T-helper 22 cell (primary cell): ENCODE results near the gene CDK19.
"Not testable (repeated sequence)": the region's sequence is repeated elsewhere in the genome, so short reads cannot be mapped to it uniquely, and the experiment has no call there.

Experiments used
- DNase-seq: peaks from one replicate; pipeline ENCODE4 v3.0.0-alpha.2; 2020; ENCODE audit warnings: low read depth

The CDK19 gene

DNA sequence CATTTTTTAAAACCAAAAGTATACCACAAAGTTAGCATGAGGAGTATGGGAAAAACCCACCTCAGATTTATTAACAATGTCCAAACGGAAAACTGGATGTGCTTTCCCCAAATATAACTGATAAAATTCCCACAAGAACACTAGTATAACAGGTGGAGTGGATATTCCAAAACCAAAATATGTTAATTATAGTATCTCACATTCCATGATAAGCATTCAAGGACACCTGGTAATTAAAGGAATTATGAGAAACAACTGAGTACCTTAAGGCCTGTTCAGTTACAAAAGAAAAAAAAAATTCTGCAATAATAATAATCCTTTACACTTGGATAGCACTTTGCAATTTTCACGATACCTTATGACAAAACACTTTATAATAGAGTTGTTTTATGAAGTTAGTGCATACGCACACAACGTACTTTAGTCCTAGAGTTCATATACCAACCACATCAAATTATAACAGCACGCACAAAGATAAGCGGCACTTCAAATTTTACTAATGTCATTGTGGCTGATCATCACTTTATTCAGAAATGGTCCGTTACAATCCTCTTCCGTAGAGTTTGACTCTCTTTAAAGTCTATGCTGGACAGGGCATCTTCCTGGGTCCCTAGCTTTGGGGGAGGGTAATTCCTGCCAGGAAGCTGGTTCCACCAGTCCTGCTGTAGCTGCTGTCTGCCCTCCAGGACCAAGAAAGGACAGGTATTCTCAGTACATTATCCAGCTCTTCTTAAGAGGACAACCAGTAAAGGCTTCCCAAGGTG lies 1.7 kb downstream of the CDK19 start:
- no peak for DNase-seq

DNA sequence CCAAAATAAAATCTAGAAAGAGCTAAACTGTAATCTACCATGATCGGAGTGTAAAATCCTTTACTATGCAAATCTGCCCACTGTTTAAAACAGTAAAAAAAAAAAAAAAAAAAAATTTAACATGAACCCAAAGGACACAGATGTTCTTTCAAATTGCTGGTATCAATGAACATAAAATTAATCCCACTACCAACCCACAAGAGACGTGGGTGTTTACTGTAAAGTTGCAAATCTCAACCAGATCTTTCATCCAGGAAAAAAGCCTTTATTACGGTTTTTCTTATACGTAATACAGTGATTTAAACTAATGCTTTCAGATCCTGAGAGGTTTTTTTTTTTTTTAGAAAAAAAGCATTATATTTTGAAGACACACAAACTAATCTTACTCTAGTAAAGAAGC lies 2.5 kb downstream of the CDK19 start:
- no peak for DNase-seq

DNA sequence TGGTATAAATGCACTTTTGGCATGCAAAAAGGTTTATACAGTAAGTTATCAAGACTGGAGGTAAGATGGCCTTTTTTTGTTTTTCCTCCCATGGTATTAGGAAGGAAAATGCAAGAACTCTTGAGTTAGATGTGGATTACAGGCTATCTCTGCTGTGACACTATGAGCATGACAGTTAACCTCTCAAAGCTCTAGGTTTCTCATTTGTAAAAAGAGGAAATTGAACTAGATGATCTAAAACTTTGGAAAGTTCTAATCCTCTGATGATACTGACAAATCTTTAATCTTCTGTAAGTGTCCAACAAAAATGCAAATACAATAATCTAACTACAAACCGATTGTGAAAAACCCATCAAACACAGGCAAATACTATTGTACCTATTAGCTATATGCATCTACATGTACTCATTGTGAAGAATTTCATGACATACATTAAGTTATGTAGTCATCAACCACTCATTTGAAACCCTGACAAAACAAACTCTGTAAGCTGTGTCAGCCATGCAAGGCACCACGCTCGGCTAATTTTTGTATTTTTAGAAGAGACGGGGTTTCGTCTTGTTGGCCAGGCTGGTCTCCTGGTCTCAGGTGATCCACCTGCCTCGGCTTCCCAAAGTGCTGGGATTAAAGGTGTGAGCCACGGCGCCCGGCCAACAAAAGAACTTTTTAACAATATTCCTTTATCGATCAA lies 4.2 kb downstream of the CDK19 start:
- no peak for DNase-seq

DNA sequence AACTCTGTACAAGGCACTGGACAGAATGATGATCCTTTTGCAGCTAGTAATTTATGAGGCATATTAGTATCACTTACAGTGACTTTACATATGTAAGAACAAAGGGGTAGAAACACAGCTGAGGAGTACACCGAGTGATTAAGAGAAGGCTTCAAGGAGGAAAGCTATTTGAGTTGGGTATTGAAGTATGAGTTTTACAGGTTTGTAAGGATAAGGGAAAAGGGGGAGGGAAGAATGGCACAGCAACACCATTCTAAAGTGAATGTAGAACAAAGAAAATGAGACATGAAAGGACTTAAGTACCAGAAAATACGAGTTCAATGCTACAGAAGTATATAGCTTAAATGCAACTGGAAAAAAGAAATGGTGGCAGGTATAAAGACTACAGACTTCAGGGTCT lies 5.5 kb downstream of the CDK19 start:
- no peak for DNase-seq

DNA sequence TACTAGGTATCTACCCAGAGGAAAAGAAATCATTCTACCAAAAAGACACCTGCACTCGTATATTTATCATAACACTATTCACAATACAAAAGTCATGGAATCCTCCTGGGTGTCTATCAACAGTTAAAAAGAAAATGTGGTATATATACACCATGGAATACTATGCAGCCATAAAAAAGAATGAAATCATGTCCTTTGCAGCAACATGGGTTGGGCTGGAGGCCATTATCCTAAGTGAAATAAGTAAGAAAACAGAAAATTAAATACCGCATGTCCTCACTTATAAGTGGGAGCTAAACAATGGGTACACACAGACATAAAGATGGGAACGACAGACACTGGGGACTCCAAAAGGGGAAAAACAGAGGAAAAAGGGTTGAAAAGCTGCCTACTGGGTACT lies 13.1 kb downstream of the CDK19 start:
- DNase-seq, result not testable (repeated sequence)

DNA sequence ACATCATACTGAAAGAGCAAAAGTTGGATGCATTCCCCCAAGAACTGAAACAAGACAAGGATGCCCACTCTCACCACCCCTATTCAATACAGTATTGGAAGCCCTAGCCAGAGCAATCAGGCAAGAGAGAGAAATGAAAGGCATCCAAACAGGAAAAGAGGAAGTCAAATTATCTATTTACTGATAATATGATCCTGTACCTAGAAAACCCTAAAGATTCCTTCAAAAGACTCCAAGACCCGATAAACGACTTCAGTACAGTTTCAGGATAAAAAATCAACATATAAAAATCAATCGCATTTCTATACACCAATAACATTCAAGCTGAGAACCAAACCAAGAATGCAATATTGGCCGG lies 14.5 kb downstream of the CDK19 start:
- DNase-seq, result no peak

DNA sequence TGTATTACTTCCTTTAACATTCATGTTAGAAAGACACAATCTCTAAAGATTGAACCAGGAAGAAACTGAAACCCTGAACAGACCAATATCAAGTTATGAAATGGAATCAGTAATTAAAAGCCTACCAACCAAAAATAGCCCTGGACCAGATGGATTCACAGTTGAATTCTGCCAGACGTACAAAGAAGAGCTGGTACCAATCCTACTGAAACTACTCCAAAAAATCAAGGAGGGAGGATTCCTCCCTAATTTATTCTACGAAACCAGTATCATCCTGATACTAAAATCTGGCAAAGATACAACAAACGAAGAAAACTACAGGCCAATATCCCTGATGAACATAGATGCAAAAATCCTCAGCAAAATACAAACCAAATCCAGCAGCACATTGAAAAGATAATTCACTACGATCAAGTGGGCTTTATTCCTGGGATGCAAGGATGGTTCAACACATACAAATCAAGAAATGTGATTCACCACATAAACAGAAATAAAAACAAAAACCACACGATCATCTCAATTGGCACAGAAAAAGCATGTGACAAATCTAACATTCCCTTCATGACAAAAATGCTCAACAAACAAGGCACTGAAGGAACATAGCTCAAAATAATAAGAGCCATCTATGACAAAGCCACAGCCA lies 15.0 kb downstream of the CDK19 start:
- no peak for DNase-seq

DNA sequence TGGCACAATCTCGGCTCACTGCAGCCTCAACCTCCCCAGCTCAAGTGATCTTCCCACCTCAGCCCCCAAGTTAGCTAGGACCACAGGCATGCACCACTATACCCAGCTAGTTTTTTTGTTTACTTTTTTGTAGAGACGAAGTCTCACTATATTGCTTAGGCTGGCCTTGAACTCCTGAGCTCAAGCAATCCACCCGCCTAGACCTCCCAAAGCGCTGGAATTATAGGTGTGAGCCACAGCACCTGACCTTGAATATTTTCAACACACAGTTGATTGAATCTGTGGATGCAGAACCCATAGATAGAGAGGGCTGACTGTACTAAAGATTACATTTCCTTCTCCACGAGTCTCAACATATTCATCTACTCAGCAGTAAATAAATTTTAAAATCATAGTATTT lies 15.6 kb downstream of the CDK19 start:
- no peak for DNase-seq

DNA sequence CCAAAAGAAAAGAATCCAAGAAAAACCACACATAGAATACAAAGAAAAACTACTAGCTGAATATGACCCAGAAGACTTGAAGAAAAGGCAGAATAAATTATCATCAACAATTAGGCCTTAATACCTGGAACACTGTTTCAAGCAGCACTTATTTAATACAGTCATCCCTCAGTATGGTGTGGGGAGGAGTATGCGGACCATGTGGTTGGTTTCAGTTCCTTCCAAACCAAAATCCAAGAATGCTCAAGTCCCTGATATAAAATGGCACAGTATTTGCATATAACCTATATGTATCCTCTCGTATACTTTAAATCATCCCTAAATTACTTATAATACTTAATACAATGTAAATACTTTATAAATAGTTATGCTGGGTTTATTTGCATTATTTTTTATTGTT lies 16.1 kb downstream of the CDK19 start:
- DNase-seq, result no peak

DNA sequence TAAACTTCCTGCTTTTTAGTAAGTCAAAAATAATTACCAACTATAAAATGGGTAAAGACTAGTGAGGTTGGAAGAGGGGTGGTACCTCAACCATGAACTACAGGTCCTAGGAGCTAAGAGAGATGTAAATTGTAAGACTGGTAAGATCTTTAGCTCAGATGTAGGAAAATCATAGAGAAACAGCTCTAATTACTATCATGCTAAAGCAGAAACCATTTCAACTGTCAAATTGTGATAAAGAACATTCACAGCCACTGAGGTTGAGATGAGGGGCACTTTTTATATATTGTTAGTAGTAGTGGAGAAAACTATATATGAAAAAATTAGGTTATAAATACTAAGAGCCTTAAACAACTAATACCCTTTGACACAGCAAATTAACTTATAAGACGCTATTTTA lies 20.0 kb downstream of the CDK19 start:
- no peak for DNase-seq

DNA sequence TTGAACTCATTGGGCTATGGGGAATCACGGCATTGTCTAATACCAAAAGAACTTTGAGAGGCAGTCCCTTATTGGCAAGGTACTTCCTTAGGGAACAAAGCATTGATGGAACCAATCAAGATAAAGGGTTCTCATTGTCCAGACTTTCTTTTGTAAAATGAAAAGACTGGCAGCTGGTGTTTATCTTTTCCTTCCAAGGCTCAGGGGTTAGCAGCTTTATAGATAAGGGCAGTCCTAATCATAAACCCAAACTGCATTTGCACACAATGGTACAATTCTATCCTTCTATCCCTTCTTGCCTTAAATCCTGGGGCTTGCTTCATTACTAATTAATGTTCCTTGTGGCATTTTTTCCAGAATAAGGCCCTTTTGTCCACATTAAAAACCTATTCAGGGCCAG lies 28.6 kb downstream of the CDK19 start:
- no peak for DNase-seq

DNA sequence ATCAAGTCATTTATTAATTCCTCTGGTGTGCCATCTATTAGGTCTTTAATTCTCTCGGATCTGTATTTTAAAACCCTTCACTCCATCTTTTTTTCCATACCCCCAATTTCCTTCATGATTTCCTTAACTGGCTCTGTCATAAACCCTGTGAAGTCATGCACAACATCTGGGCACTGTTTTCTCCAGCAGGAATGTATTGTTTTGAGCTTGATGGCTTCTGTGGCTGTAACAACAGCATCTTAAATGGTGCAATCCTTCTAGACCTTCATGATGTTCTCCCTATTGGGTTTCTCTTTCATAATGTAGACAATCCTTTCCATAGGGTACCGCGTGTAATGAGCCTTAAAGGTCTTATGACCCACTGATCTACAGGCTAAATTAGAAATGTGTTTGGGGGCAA lies 29.0 kb downstream of the CDK19 start:
- DNase-seq, result no peak

DNA sequence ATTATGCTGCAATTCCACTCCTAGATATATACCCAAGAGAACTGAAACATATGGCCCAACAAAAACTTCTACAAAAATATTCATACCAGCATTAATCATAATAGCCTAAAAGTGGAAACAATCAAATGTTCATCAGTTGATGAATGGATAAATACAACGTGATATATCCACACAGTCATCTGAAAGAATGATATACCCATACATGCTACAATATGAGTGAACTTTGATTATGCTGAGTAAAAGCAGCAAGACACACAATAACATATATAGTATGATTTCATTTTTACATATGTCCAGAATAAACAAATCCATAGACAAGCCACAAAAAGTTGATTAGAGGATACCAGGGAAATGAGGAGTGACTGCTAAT lies 30.7 kb downstream of the CDK19 start:
- no peak for DNase-seq

DNA sequence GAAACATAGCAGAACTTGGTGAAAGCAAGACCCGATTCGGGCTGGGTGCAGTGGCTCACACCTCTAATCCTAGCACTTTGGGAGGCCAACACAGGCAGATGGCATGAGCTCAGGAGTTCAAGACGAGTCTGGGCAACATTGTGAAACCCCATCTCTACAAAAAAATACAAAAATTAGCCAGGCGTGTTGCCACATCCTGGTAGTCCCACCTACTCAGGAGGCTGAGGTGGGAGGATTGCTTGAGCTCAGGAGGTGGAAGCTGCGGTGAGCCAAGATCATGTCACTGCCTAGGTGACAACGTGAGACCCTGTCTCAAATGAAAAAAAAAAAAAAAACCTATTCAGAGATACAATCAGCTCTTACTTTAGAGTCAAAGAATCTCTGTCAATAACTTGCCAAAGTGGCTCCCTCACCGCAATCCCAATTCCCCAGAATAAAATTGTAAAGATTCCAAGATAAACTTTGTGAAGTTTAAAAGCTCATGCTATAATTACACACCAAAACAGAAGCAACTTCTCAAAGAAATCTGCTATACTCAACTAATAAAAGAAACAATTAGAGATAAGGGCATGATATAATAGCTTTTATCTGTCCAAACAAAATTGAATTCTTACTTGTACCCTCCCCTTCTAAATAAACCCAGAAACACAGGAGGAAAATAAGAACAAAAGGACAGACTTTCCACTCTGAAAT lies 33.6 kb downstream of the CDK19 start:
- DNase-seq, result no peak

DNA sequence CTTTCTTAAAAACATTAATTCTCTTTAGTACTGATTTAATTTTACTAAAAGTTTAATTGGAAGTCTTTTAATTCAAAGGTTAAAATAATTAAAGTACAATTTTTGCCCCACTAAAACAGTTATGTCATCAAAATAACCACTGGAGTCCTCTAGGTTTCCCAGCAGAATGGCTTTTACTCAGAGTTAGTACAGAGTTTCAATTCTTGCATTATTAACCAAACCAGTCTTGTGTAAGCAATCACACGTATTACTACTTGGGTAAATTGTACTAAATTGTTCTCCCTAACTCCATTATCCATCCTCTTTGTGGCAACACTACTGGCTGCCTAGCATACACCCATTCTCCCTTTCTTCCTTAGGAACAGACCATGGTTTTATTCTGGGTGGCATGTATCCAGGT lies 36.9 kb downstream of the CDK19 start:
- no peak for DNase-seq

DNA sequence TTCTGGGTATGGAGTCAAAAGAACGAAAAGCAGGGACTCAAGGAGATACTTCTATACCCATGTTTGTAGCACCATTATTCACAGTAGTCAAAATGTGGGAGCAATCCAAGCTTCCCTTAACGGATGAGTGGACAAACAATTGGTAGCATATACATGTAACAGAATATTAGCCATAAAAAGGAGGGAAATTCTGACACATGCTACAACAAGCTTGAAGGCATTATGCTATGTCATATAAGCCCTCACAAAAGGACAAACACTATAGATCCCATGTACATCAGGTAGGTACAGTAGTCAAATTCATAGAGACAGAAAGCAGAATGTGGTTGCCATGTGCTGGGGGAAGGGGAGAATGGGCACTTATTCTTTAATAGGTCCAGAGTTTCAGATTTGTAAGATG lies 37.6 kb downstream of the CDK19 start:
- no peak for DNase-seq

DNA sequence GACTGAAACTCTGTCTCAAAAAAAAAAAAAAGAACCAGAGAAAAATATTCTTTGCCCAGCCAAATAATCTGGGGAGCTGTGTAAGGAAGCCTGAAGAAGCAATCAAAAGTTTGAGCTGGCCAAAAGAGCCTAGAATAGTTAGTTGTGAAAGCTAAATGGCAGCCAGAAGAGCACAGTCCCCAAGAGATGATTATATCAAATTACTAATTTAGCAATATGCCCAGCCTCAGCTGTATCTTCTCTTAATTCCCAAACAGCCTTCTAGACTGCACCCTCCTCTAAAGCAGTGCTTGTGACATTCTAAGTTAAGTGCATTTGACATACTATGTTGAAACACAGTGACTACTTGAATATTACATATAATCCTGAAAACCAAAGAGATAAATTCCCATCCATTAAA lies 38.9 kb downstream of the CDK19 start:
- no peak for DNase-seq

DNA sequence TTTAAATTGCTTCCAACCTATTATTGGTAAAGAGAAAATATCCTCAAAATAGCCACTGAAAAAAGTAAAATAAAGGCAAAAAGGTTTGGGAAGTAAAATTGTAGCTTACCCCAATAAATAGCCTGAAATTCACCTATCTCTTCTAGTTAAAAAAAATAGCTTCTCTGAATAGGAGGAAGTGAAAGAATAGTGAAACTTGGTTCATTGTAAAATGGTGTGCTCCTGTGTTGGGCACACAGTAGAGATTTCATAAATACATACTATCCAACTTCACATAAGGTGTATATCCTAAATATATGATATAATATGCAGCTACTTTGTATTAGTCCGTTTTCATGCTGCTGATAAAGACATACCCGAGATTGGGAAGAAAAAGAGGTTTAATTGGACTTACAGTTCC lies 45.3 kb downstream of the CDK19 start:
- DNase-seq, result no peak

DNA sequence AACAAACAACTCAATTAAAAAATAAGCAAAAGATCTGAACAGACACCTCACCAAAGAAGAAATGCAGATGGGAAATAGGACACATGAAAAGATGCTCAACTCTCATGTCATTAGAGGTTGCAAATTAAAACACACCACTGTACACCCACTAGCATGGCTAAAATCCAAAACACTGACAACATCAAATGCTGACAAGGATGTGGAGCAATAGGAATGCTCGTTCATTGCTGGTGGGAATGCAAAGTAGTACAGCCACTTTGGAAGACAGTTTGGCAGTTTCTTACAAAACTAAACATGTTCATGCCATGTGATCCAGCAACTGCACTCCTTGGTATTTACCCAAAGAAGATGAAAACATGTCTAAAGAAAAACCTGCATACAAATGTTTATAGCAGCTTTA lies 47.2 kb downstream of the CDK19 start:
- no peak for DNase-seq

DNA sequence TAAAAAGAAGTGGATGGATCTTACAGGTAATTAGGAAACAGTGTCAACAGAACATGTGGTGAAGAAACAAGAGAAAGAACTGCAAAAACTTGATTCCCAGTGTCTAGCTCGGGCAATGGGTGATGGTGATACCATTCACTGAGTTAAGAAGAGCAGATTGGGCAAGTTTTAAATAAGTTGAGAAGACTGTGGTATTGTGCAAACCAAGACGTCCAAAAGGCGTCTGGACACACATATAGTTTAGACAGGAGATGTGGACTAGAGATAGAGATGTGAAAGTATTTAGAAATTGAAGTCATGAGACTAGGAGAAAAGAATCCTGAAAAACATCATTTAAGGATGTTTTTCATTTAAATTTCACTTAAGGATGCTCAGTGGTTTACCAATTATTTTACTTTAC lies 53.9 kb downstream of the CDK19 start:
- no peak for DNase-seq

DNA sequence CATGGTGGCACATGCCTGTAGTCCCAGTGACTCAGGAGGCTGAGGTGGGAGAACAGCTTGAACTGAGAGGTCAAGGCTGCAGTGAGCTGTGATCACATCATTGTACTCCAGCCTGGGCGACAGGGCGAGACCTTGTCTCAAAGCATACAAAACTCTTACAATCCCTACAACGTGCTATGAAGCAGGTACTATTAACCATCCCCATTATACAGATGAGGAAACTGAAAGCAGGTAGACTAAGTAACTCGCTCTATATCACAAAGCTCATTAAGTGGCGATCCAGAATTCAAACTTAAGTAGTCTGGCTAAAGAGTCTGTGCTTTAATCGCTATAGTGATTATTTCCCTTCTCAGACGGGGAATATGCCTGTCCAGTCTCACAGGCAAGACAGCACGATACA lies 54.7 kb downstream of the CDK19 start:
- DNase-seq, result no peak

DNA sequence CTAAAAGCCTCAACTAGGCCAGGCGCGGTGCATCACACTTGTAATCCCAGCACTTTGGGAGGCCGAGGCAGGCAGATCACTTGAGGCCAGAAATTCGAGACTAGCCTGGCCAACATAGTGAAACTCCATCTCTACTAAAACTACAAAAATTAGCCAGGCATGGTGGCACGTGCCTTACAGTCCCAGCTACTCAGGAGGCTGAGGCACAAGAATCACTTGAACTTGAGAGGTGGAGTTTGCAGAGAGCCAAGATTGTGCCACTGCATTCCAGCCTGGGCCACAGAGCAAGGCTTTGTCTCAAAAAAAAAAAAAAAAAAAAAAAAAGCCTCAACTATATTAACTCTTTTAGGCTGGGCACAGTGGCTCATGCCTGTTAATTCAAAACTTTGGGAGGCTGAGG lies 55.2 kb downstream of the CDK19 start:
- DNase-seq, result not testable (repeated sequence)

DNA sequence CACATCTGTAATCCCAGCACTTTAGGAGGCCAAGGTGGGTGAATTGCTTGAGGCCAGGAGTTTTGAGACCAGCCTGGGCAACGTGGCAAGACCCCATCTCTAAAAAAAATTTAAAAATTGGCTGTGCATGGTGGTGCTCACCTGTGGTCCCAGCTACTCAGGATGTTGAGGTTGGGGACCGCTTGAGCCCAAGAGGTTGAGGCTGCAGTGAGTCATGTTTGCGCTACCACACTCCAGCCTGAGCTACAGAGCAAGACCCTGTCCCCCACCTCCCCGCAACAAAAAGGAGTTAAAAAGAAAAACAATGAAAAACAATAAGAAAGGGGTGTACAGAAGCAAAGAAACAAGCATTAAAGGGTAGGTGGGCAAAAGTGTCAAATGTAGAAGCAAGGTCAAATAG lies 57.3 kb downstream of the CDK19 start:
- DNase-seq, result no peak
